ENCODE results near the gene HEATR9.

Gene HEATR9

GRCh38 chr17:35868737-35869136, at the start of gene HEATR9:
Gene HEATR9 (minus strand): TSS chr17:35868891. CDS start chr17:35868742, 149 bp downstream.
- peaks cover 6% of the 10 kb centered on the region for H3K36me3 Mint-ChIP-seq (ENCODE audit: low read depth)
- H3K27ac Mint-ChIP-seq, result no peak within 1 kb of the TSS
- peaks cover 33% of the 10 kb centered on the region for H3K4me1 Mint-ChIP-seq (ENCODE audit: low read depth)
- H3K27me3 Mint-ChIP-seq, result no peaks in the 10 kb centered on the region
- H3K9me3 Mint-ChIP-seq, result no peaks in the 10 kb centered on the region
- no peak within 1 kb of the TSS for H3K4me3 Mint-ChIP-seq

GRCh38 chr17:35917519-35918213, 49.0 kb upstream of the HEATR9 start:
- Mint-ChIP-seq H3K27ac (no peak overlapping the region), H3K27me3 (no peaks in the 10 kb centered on the region), H3K36me3 (ENCODE audit: low read depth) (no peaks in the 10 kb centered on the region)

GRCh38 chr17:35915153-35915964, 46.7 kb upstream of the HEATR9 start:
- no peak overlapping the region for H3K4me3 Mint-ChIP-seq
- H3K9me3 Mint-ChIP-seq, result no peaks in the 10 kb centered on the region
- H3K27me3 Mint-ChIP-seq, result no peaks in the 10 kb centered on the region
- no peaks in the 10 kb centered on the region for H3K36me3 Mint-ChIP-seq (ENCODE audit: low read depth)
- no peak overlapping the region for H3K27ac Mint-ChIP-seq
- H3K4me1 Mint-ChIP-seq (ENCODE audit: low read depth), result peaks cover 42% of the 10 kb centered on the region

More at GRCh38 chr17:35917519-35918213, 49.0 kb upstream of the HEATR9 start:
- Mint-ChIP-seq H3K4me3 (no peak overlapping the region), H3K9me3 (no peaks in the 10 kb centered on the region), H3K4me1 (ENCODE audit: low read depth) (peaks cover 43% of the 10 kb centered on the region)

- Mint-ChIP-seq H3K27ac (peak overlapping the region; percentile 48), H3K27me3 (no peaks in the 10 kb centered on the region), H3K9me3 (no peaks in the 10 kb centered on the region), H3K4me3 (no peak overlapping the region), H3K4me1 (ENCODE audit: low read depth) (peaks cover 37% of the 10 kb centered on the region), H3K36me3 (ENCODE audit: low read depth) (no peaks in the 10 kb centered on the region)
These were observed 45.7 kb upstream of the HEATR9 start for GRCh38 chr17:35914354-35914753.

- H3K4me1 Mint-ChIP-seq (ENCODE audit: low read depth), result peaks cover 44% of the 10 kb centered on the region
These were observed 44.9 kb upstream of the HEATR9 start for GRCh38 chr17:35913609-35914008.

GRCh38 chr17:35912942-35913341, 44.3 kb upstream of the HEATR9 start:
- Mint-ChIP-seq H3K4me3 (peak overlapping the region; percentile 5), H3K27ac (peak overlapping the region; percentile 65), H3K27me3 (no peaks in the 10 kb centered on the region), H3K4me1 (ENCODE audit: low read depth) (peaks cover 48% of the 10 kb centered on the region), H3K9me3 (no peaks in the 10 kb centered on the region), H3K36me3 (ENCODE audit: low read depth) (no peaks in the 10 kb centered on the region)

More at GRCh38 chr17:35913609-35914008, 44.9 kb upstream of the HEATR9 start:
- H3K27me3 Mint-ChIP-seq, result no peaks in the 10 kb centered on the region
- no peaks in the 10 kb centered on the region for H3K36me3 Mint-ChIP-seq (ENCODE audit: low read depth)
- no peaks in the 10 kb centered on the region for H3K9me3 Mint-ChIP-seq
- H3K4me3 Mint-ChIP-seq, result no peak overlapping the region
- peak overlapping the region; percentile 65 for H3K27ac Mint-ChIP-seq

GRCh38 chr17:35912339-35912912, 43.7 kb upstream of the HEATR9 start:
- no peaks in the 10 kb centered on the region for H3K9me3 Mint-ChIP-seq
- H3K27ac Mint-ChIP-seq, result peak overlapping the region; percentile 65
- no peak overlapping the region for H3K4me3 Mint-ChIP-seq

GRCh38 chr17:35909408-35909807, 40.7 kb upstream of the HEATR9 start:
- Mint-ChIP-seq H3K27ac (no peak overlapping the region), H3K4me1 (ENCODE audit: low read depth) (peaks cover 35% of the 10 kb centered on the region), H3K27me3 (no peaks in the 10 kb centered on the region), H3K36me3 (ENCODE audit: low read depth) (no peaks in the 10 kb centered on the region), H3K4me3 (no peak overlapping the region), H3K9me3 (no peaks in the 10 kb centered on the region)

More at GRCh38 chr17:35912339-35912912, 43.7 kb upstream of the HEATR9 start:
- Mint-ChIP-seq H3K4me1 (ENCODE audit: low read depth) (peaks cover 48% of the 10 kb centered on the region), H3K36me3 (ENCODE audit: low read depth) (no peaks in the 10 kb centered on the region), H3K27me3 (no peaks in the 10 kb centered on the region)

- H3K36me3 Mint-ChIP-seq (ENCODE audit: low read depth), result no peaks in the 10 kb centered on the region
- no peaks in the 10 kb centered on the region for H3K27me3 Mint-ChIP-seq
- H3K4me1 Mint-ChIP-seq (ENCODE audit: low read depth), result peaks cover 30% of the 10 kb centered on the region
- no peak overlapping the region for H3K27ac Mint-ChIP-seq
- no peak overlapping the region for H3K4me3 Mint-ChIP-seq
- no peaks in the 10 kb centered on the region for H3K9me3 Mint-ChIP-seq
These were observed 39.0 kb upstream of the HEATR9 start for GRCh38 chr17:35907691-35908090.

- no peak overlapping the region for H3K4me3 Mint-ChIP-seq
- peaks cover 26% of the 10 kb centered on the region for H3K4me1 Mint-ChIP-seq (ENCODE audit: low read depth)
- no peaks in the 10 kb centered on the region for H3K27me3 Mint-ChIP-seq
- no peaks in the 10 kb centered on the region for H3K36me3 Mint-ChIP-seq (ENCODE audit: low read depth)
- H3K27ac Mint-ChIP-seq, result no peak overlapping the region
- H3K9me3 Mint-ChIP-seq, result no peaks in the 10 kb centered on the region
These were observed 38.4 kb upstream of the HEATR9 start for GRCh38 chr17:35906926-35907637.

- Mint-ChIP-seq H3K27ac (no peak overlapping the region), H3K36me3 (ENCODE audit: low read depth) (no peaks in the 10 kb centered on the region), H3K9me3 (no peaks in the 10 kb centered on the region), H3K4me3 (no peak overlapping the region), H3K27me3 (no peaks in the 10 kb centered on the region), H3K4me1 (ENCODE audit: low read depth) (peaks cover 29% of the 10 kb centered on the region)
These were observed 37.7 kb upstream of the HEATR9 start for GRCh38 chr17:35906191-35906925.

GRCh38 chr17:35903451-35903850, 34.8 kb upstream of the HEATR9 start:
- Mint-ChIP-seq H3K36me3 (ENCODE audit: low read depth) (no peaks in the 10 kb centered on the region), H3K9me3 (no peaks in the 10 kb centered on the region), H3K27me3 (no peaks in the 10 kb centered on the region), H3K4me3 (no peak overlapping the region), H3K27ac (no peak overlapping the region), H3K4me1 (ENCODE audit: low read depth) (peaks cover 46% of the 10 kb centered on the region)

- Mint-ChIP-seq H3K9me3 (no peaks in the 10 kb centered on the region), H3K4me3 (peak overlapping the region; percentile 21), H3K36me3 (ENCODE audit: low read depth) (no peaks in the 10 kb centered on the region), H3K27ac (no peak overlapping the region), H3K27me3 (no peaks in the 10 kb centered on the region), H3K4me1 (ENCODE audit: low read depth) (peaks cover 56% of the 10 kb centered on the region)
These were observed 33.0 kb upstream of the HEATR9 start for GRCh38 chr17:35901631-35902175.

Data from stimulated activated naive CD8-positive, alpha-beta T cell treated with anti-CD3 and anti-CD28 coated beads, Interleukin-15, Interleukin-2, amounts not matched to agents 100 ng/mL and 50 ng/mL, for 24 hours (primary cell).